Right lobe of liver (tissue), 6 donors: ENCODE results near the gene SDK1. TPM values are rescaled to one million over a fixed set of nuclear protein-coding genes. Genes with fewer than 3 reads are reported as not detected.
A peak's percentile ranks its signal among the peaks of the same experiment; 100 is the strongest.

Experiments used
- ATAC-seq, 4 donors: fragments of 200-7000 bp; cut with Tn5 transposase; one replicate each; pipeline ENCODE4 v1.9.1; 2020; ENCODE audit warnings: mild to moderate bottlenecking in 4 of 4, moderate library complexity in 4 of 4
- DNase-seq, 3 donors: peaks; one replicate each; pipeline ENCODE4 v3.0.0-alpha.2; 2020
- H3K27ac ChIP-seq, 3 donors: fragments of 200-600 bp; one replicate each; pipeline ENCODE4 v1.8.0; 2022
- H3K27me3 ChIP-seq, 2 donors: fragments of 200-600 bp; one replicate each; pipeline ENCODE4 v1.8.0; 2022
- H3K36me3 ChIP-seq, 4 donors: fragments of 200-600 bp; sonication (generic) in 1 of 4; one replicate each; pipeline versions ENCODE4 v1.5.1 to v1.8.0; 2017 to 2022; ENCODE audit warnings: control low read depth in 1 of 4
- H3K4me1 ChIP-seq, 4 donors: fragments of 200-600 bp; sonication (generic) in 1 of 4; one replicate each; pipeline versions ENCODE4 v1.5.1 to v1.8.0; 2017 to 2022; ENCODE audit warnings: control low read depth in 1 of 4
- H3K4me3 ChIP-seq, 3 donors: fragments of 200-600 bp; one replicate each; pipeline ENCODE4 v1.8.0; 2022
- H3K9me3 ChIP-seq, 4 donors: fragments of 200-600 bp; sonication (generic) in 1 of 4; one replicate each; pipeline versions ENCODE4 v1.5.1 to v1.8.0; 2017 to 2022; ENCODE audit warnings: control low read depth in 1 of 4
- CTCF ChIP-seq, 4 donors: fragments of 200-600 bp in 3 of 4; fragments of 450-650 bp in 1 of 4; IDR thresholded peaks; one replicate each; pipeline versions ENCODE4 v1.5.1 to v1.8.0; 2016 to 2022; ENCODE audit warnings: antibody characterized with exemption in 4 of 4, mild to moderate bottlenecking in 2 of 4
- POLR2A ChIP-seq: fragments of 450-650 bp; IDR thresholded peaks from one replicate; pipeline ENCODE4 v1.6.1; 2017; ENCODE audit warnings: antibody characterized with exemption, mild to moderate bottlenecking
- WGBS: methylation state at CpG from one replicate; pipeline ENCODE4 v1.1.6; 2018; ENCODE audit warnings: low coverage, low lambda C conversion rate; ENCODE audit not compliant: insufficient coverage; ENCODE audit errors: missing lambda C conversion rate; 5-methylcytosine and 5-hydroxymethylcytosine counted together
- intact Hi-C, 2 donors: fragments of 100-400 bp; cut with DNase I; formaldehyde crosslinking; loops; one replicate each; pipeline versions ENCODE4 v1.11.2 to v1.14.1; 2022
- total RNA-seq, 6 experiments: library from RNA; depleted of rRNA in 2 of 6; stranded (reverse); fragments of >200 nt in 2 of 6; fragmentation: NEBNext Ultra II Directional in 3 of 6; extraction: Animal tissue kit (Norgen Biotek cat#: 25700) in 3 of 6; gene quantifications; one replicate each; pipeline versions ENCODE4 v1.1.0 to v1.2.4, GENCODE V29; 2016 to 2023
- donor health status: DM: no; HTN: yes; CAD: no.
- donor health status: DM: no; HTN: no; CAD: no.
- donor health status: DM: no; HTN: no; CAD: no.
- donor health status: DM: no; HTN: yes; CAD: no.
- donor health status: DM: no; HTN: yes; CAD: no.

The SDK1 gene
- total RNA-seq, 6 experiments from 2014 or later = 0.07 to 1.4 (median 0.65) TPM

- no peaks in the 10 kb centered on the region for H3K27me3 ChIP-seq
- DNase-seq (no peak), ATAC-seq (no peak)
- WGBS = 72% methylated on average over 4 of the region's 4 CpGs
- H3K4me1 ChIP-seq = no peaks in the 10 kb centered on the region
- intact Hi-C loops = no loop called here
- H3K27ac ChIP-seq = no peak overlapping the region
- no peaks in the 10 kb centered on the region for H3K36me3 ChIP-seq
- no peak for TF ChIP-seq CTCF (IDR thresholded peaks at IDR 0.05)
- TF ChIP-seq POLR2A = no peak
- H3K4me3 ChIP-seq = no peak overlapping the region
- H3K9me3 ChIP-seq = no peaks in the 10 kb centered on the region
Observed at GRCh38 chr7:3594901-3595300, 293.8 kb downstream of the SDK1 start.

GRCh38 chr7:3598854-3599253 lies 297.8 kb downstream of the SDK1 start:
- intact Hi-C loops = no loop called here
- Histone ChIP-seq H3K4me1 (no peaks in the 10 kb centered on the region), H3K4me3 (no peak overlapping the region), H3K27me3 (no peaks in the 10 kb centered on the region), H3K36me3 (no peaks in the 10 kb centered on the region), H3K27ac (no peak overlapping the region), H3K9me3 (no peaks in the 10 kb centered on the region)
- 66% methylated on average over 7 of the region's 7 CpGs for WGBS
- ATAC-seq (no peak), DNase-seq (no peak)
- TF ChIP-seq POLR2A (no peak), CTCF (IDR thresholded peaks at IDR 0.05) (no peak)

- no peak for DNase-seq
- no peak for ATAC-seq
- TF ChIP-seq POLR2A (no peak), CTCF (IDR thresholded peaks at IDR 0.05) (no peak)
- WGBS = 53% methylated on average over 2 of the region's 2 CpGs
- Histone ChIP-seq H3K4me3 (no peak overlapping the region), H3K9me3 (no peaks in the 10 kb centered on the region), H3K36me3 (no peaks in the 10 kb centered on the region), H3K27me3 (no peaks in the 10 kb centered on the region), H3K4me1 (no peaks in the 10 kb centered on the region), H3K27ac (no peak overlapping the region)
- intact Hi-C loops = no loop called here
Observed at GRCh38 chr7:3605222-3605621, 304.2 kb downstream of the SDK1 start.

GRCh38 chr7:3606436-3606835 lies 305.4 kb downstream of the SDK1 start:
- Histone ChIP-seq H3K27me3 (no peaks in the 10 kb centered on the region), H3K36me3 (no peaks in the 10 kb centered on the region), H3K9me3 (no peaks in the 10 kb centered on the region), H3K27ac (no peak overlapping the region), H3K4me3 (no peak overlapping the region), H3K4me1 (no peaks in the 10 kb centered on the region)
- intact Hi-C loops = no loop called here
- TF ChIP-seq CTCF (IDR thresholded peaks at IDR 0.05) (no peak), POLR2A (no peak)
- WGBS = 55% methylated on average over 4 of the region's 4 CpGs
- DNase-seq = no peak
- no peak for ATAC-seq

- no peak for TF ChIP-seq POLR2A
- no peak for TF ChIP-seq CTCF (IDR thresholded peaks at IDR 0.05)
- Histone ChIP-seq H3K27me3 (no peaks in the 10 kb centered on the region), H3K36me3 (no peaks in the 10 kb centered on the region), H3K4me3 (no peak overlapping the region), H3K27ac (no peak overlapping the region), H3K9me3 (no peaks in the 10 kb centered on the region), H3K4me1 (no peaks in the 10 kb centered on the region)
- peak in 1 of 3 donors; percentile 27 for DNase-seq
- 52% methylated on average over 7 of the region's 8 CpGs for WGBS
- ATAC-seq = peak; percentile 43 to 78 (median 50)
- intact Hi-C loops = no loop called here
Observed at GRCh38 chr7:3607847-3608246, 306.8 kb downstream of the SDK1 start.
